Activated naive CD4-positive, alpha-beta T cell treated with anti-CD3 and anti-CD28 coated beads for 36 hours (primary cell): ENCODE results near the gene TTBK2. TPM values are rescaled to one million over a fixed set of nuclear protein-coding genes. Genes with fewer than 3 reads are reported as not detected.

Source experiments
- CTCF ChIA-PET: fragments of 350-600 bp; sonication (Branson Sonifier 250); formaldehyde crosslinking; loops from one replicate; lab custom pipeline; 2021; ENCODE audit warnings: antibody characterized with exemption; lab: Charles Lee
- DNase-seq: peaks from one replicate; pipeline ENCODE4 v3.0.0-alpha.2; 2020
- H3K27ac Mint-ChIP-seq: one replicate; pipeline ENCODE4 v1.8.0; 2021; ENCODE audit warnings: mild to moderate bottlenecking, mixed read lengths
- H3K27me3 Mint-ChIP-seq: one replicate; pipeline ENCODE4 v1.8.0; 2021; ENCODE audit warnings: low read depth, mixed read lengths
- H3K36me3 Mint-ChIP-seq: one replicate; pipeline ENCODE4 v1.8.0; 2021; ENCODE audit warnings: low read depth, mixed read lengths
- H3K4me1 Mint-ChIP-seq: one replicate; pipeline ENCODE4 v1.8.0; 2021; ENCODE audit warnings: low read depth, mixed read lengths
- H3K4me3 Mint-ChIP-seq: one replicate; pipeline ENCODE4 v1.8.0; 2021; ENCODE audit warnings: mild to moderate bottlenecking, moderate library complexity, mixed read lengths
- H3K9me3 Mint-ChIP-seq: one replicate; pipeline ENCODE4 v1.8.0; 2021; ENCODE audit warnings: mixed read lengths
- intact Hi-C: fragments of 100-400 bp; cut with micrococcal nuclease; formaldehyde crosslinking; loops from one replicate; pipeline ENCODE4 v1.15.1; 2023
- total RNA-seq, 2 experiments: library from RNA; stranded (reverse); gene quantifications; one replicate each; pipeline ENCODE4 v1.2.3, GENCODE V29; 2021

The TTBK2 gene
- total RNA-seq, 2 experiments from 2014 or later: 13.5 to 15.7 TPM

DNA sequence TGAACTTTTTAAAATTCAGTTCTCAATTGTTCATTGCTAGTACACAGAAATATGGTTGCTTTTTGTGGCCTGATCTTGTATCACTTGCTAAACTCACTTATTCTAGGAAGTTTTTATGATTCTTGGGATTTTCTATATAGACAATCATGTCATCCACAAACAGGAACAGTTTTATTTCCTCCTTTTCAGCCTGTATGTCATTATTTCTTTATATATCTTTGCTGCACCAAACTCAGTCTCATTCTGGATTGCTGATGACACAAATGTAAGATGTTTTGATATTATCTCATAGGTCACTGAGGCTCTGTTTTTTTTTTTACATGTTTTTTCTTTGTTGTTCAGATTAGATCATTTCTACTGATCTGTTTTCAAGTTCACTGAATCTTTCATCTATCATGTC is 71.7 kb downstream of the TTBK2 start:
- H3K4me1 Mint-ChIP-seq: no peaks in the 10 kb centered on the region
- H3K9me3 Mint-ChIP-seq: no peaks in the 10 kb centered on the region
- no peaks in the 10 kb centered on the region for H3K27me3 Mint-ChIP-seq
- intact Hi-C loops: no loop called here
- CTCF ChIA-PET: no interaction called here
- DNase-seq: no peak
- no peak overlapping the region for H3K27ac Mint-ChIP-seq
- H3K36me3 Mint-ChIP-seq: peaks cover 3% of the 10 kb centered on the region
- H3K4me3 Mint-ChIP-seq: no peak overlapping the region

DNA sequence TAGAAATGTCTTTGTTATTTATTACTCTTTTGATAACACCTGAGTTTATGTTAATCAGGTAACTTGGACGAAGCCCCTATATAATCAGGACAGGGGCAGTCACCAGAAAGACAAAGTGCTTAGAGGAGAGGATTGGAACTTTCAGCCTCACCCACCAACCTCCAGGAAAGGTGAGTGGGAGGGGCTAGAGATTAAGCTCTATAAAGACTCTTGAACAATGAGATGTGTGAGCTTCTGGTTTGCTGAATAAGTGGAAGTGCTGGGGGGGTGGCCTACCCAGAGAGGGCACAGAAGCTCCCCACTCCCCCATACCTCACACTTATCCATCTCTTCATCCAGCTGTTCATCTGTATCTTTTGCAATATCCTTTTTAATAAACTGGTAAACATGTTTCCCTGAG is 73.9 kb downstream of the TTBK2 start:
- H3K36me3 Mint-ChIP-seq: peaks cover 3% of the 10 kb centered on the region
- DNase-seq: no peak
- no peak overlapping the region for H3K4me3 Mint-ChIP-seq
- no peak overlapping the region for H3K27ac Mint-ChIP-seq
- no peaks in the 10 kb centered on the region for H3K9me3 Mint-ChIP-seq
- intact Hi-C loops: no loop called here
- no peaks in the 10 kb centered on the region for H3K4me1 Mint-ChIP-seq
- H3K27me3 Mint-ChIP-seq: no peaks in the 10 kb centered on the region
- CTCF ChIA-PET: no interaction called here

DNA sequence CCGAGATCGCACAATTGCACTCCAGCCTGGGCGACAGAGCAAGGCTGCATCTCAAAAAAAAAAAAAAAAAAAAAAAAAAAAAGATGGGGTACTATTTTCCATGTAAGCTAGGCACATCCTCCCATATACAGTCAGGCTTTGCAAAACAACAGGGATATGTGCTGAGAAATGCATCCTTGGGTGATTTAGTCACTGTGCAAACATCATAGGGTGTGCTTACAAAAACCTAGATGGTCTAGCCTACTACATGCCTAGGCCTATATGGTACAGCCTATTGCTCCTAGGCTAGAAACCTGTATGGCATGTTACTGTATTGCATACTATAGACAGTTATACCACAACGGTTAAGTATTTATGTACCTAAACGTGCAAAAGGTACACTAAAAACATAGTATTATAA is 75.0 kb downstream of the TTBK2 start:
- intact Hi-C loops: no loop called here

DNA sequence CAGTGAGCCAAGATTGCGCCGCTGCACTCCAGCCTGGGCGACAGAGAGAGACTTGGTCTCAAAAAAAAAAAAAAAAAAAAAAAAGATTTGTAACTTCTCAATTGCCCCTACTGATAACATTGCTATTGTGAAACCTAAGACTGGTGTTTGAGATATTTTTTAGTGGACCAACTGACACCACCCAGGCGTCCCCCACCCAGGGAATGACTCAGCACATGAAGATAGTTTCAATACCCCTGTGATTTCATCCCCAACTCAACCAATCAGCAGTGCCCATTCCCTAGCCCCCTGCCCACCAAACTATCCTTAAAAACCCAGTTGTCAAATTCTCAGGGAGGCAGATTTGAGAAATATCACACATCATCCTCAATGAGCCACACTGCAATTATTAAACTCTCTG is 76.9 kb downstream of the TTBK2 start:
- Mint-ChIP-seq H3K4me3 (no peak overlapping the region), H3K4me1 (no peaks in the 10 kb centered on the region), H3K27me3 (no peaks in the 10 kb centered on the region)

More for the DNA sequence above, 75.0 kb downstream of the TTBK2 start:
- H3K9me3 Mint-ChIP-seq: no peaks in the 10 kb centered on the region
- no peaks in the 10 kb centered on the region for H3K27me3 Mint-ChIP-seq
- no peak for DNase-seq
- no peak overlapping the region for H3K27ac Mint-ChIP-seq
- no peak overlapping the region for H3K4me3 Mint-ChIP-seq
- H3K36me3 Mint-ChIP-seq: peaks cover 3% of the 10 kb centered on the region
- CTCF ChIA-PET: no interaction called here
- no peaks in the 10 kb centered on the region for H3K4me1 Mint-ChIP-seq

DNA sequence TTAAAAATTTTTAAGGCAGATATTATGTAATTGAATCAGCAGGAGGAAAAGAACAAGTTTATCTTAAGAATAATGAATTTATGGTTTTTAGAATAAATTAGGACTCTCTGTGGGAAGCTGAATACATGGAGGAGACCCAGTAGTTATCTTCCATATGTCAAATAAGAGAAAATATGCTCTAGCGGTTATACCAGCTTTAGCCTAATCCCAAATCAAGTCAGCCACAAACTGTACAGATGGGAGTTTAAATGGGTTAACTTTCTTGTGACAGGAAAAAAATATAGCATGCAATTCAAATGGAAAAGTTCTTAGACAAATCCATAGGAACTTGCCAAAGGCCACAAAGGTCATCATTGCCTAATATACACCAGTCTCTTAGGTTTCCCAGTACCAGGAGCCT is 84.3 kb downstream of the TTBK2 start:
- no peaks in the 10 kb centered on the region for H3K27me3 Mint-ChIP-seq
- no peaks in the 10 kb centered on the region for H3K9me3 Mint-ChIP-seq

More for the DNA sequence above, 76.9 kb downstream of the TTBK2 start:
- H3K27ac Mint-ChIP-seq: no peak overlapping the region
- H3K9me3 Mint-ChIP-seq: no peaks in the 10 kb centered on the region
- CTCF ChIA-PET: no interaction called here
- DNase-seq: no peak
- intact Hi-C loops: no loop called here
- peaks cover 11% of the 10 kb centered on the region for H3K36me3 Mint-ChIP-seq

DNA sequence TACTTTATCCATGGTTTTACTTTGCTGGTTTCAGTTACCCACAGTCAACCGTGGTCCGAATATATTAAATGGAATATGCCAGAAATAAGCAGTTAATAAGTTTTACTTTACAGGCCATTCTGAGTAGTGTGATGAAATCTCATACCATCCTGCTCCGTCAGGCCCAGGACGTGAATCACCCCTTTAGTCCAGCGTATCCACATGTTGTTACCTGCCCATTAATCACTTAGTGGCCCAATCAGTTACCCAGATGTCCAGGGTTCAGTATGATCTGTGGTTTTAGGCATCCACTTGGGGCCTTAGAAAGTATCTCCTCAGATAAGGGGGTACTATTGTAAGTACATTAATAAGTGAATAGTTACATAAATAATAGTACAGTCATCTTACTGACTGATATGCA is 88.0 kb downstream of the TTBK2 start:
- Mint-ChIP-seq H3K4me1 (no peaks in the 10 kb centered on the region), H3K27me3 (no peaks in the 10 kb centered on the region), H3K27ac (no peak overlapping the region), H3K4me3 (no peak overlapping the region), H3K36me3 (peaks cover 1% of the 10 kb centered on the region), H3K9me3 (no peaks in the 10 kb centered on the region)
- DNase-seq: no peak
- CTCF ChIA-PET: interaction anchor here (0.6 kb wide), 1 partner anchor 666 kb away, joined by 3 read pairs; no protein-coding TSS in a partner anchor
- intact Hi-C loops: no loop called here

More for the DNA sequence above, 84.3 kb downstream of the TTBK2 start:
- Mint-ChIP-seq H3K4me1 (no peaks in the 10 kb centered on the region), H3K36me3 (peaks cover 11% of the 10 kb centered on the region), H3K4me3 (no peak overlapping the region), H3K27ac (no peak overlapping the region)
- intact Hi-C loops: no loop called here
- CTCF ChIA-PET: no interaction called here
- no peak for DNase-seq

DNA sequence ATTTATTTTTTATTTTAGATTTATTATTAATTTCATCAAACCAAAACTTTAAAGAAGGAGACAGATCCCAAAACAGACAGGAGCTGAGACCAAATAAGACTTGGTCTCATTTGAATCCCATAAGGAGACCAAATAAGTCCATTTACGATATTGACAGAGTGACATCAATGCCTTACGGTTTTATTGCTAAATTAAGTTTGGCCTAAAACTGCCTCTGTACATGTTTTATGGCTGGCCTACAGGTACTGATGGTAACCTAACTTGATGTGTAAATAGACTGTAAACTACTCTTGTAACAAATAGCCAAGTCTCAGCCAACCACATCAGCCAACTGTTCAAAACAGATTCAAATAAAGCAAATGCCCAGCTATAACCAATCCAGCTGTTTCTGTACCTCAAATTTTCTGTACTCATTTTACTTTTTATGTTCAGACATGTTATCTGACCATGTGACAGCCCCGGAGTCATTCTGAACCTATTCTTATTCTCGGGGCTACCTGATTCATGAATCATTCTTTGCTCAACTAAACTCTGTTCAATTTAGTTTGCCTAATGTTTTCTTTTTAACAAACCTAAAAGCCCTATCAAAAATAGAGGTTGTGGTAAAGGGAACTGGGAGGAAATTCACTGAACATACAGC is 94.2 kb downstream of the TTBK2 start:
- Mint-ChIP-seq H3K27ac (no peak overlapping the region), H3K9me3 (no peaks in the 10 kb centered on the region), H3K4me3 (no peak overlapping the region), H3K36me3 (peaks cover 9% of the 10 kb centered on the region), H3K27me3 (no peaks in the 10 kb centered on the region), H3K4me1 (no peaks in the 10 kb centered on the region)
- CTCF ChIA-PET: no interaction called here
- DNase-seq: no peak
- intact Hi-C loops: no loop called here

DNA sequence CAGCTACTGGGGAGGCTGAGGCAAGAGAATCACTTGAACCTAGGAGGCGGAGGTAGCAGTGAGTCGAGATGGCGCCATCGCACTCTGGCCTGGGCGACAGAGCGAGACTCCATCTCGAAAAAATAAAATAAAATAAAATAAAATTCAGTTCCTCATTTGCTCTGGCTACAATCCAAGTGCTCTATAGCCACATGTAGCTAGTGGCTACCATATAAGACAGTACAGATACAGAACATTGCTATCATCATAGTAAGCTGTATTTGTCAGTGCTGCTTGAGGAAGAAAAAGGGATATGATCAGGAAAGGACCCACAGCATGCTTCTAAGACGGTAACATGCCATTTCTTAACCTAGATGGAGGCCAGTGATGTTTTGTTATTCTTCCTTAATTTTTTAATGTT is 95.0 kb downstream of the TTBK2 start:
- no peaks in the 10 kb centered on the region for H3K4me1 Mint-ChIP-seq
- no peak overlapping the region for H3K27ac Mint-ChIP-seq
- DNase-seq: no peak
- intact Hi-C loops: no loop called here
- no peaks in the 10 kb centered on the region for H3K27me3 Mint-ChIP-seq
- no peak overlapping the region for H3K4me3 Mint-ChIP-seq
- CTCF ChIA-PET: no interaction called here
- H3K9me3 Mint-ChIP-seq: no peaks in the 10 kb centered on the region
- peaks cover 9% of the 10 kb centered on the region for H3K36me3 Mint-ChIP-seq

DNA sequence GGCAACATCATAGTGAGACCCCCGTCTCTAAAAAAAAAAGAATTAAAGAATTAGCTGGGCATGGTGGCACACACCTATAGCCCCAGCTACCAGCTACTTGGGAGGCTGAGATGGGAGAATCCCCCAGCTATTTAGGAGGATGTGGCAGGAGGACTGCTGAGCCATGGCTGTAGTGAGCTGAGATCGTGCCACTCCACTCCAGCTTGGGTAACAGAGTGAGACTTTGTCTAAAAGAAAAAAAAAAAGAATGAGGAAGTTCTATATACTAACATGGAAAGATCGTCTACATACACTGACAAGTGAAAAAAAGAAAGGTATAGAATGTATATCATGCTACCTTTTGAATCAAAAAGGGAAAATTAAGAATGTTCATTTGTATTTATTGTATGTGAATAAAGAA is 99.8 kb downstream of the TTBK2 start:
- Mint-ChIP-seq H3K4me1 (no peaks in the 10 kb centered on the region), H3K27ac (no peak overlapping the region), H3K27me3 (no peaks in the 10 kb centered on the region), H3K9me3 (no peaks in the 10 kb centered on the region), H3K36me3 (peaks cover 9% of the 10 kb centered on the region), H3K4me3 (no peak overlapping the region)
- CTCF ChIA-PET: no interaction called here
- no peak for DNase-seq
- intact Hi-C loops: no loop called here

DNA sequence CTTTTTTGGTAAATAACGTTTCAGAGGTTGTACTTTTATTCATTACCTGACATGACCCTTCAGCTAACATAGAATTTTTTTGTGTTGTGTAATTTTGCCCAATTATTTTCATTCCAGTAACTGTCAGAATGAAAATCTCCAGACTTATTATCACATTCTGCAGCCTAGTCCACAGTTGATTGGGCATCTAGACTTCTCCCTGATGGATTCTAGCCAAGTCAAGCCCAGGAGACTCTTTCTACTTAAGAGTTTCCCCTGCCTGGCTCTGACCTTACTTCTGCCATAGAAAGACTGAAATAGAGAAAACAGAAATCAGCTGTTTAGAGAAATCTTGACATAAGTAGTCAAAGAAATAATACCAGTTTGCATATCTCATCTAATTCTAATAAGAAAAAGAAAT is 100.8 kb downstream of the TTBK2 start:
- CTCF ChIA-PET: no interaction called here
- Mint-ChIP-seq H3K4me3 (no peak overlapping the region), H3K4me1 (no peaks in the 10 kb centered on the region), H3K27me3 (no peaks in the 10 kb centered on the region), H3K36me3 (peaks cover 8% of the 10 kb centered on the region), H3K9me3 (no peaks in the 10 kb centered on the region), H3K27ac (no peak overlapping the region)
- intact Hi-C loops: no loop called here
- no peak for DNase-seq

DNA sequence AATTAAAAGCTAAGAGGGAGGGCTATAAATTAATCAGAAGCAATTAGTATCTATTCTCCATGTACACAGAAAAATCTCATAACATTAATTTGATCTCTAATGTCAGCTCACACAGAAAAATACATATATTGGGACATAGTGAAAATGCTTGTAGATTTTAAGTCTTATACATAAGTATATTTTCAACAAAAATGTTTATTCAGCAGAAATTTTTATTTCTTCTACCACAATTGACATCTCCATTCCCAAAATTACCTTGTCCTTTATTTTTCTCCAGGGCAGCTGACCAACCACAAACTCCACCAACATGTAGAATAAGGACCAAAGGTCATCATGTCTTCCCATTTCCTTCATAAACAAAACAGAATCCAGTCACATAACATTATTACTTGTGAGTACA is 109.1 kb downstream of the TTBK2 start:
- no peak for DNase-seq
- Mint-ChIP-seq H3K27me3 (no peaks in the 10 kb centered on the region), H3K27ac (no peak overlapping the region), H3K4me1 (no peaks in the 10 kb centered on the region), H3K36me3 (no peaks in the 10 kb centered on the region), H3K4me3 (no peak overlapping the region), H3K9me3 (no peaks in the 10 kb centered on the region)
- intact Hi-C loops: no loop called here
- CTCF ChIA-PET: interaction anchor here (0.9 to 3.0 kb wide), 3 partner anchors 11 to 115 kb away, joined by 4 to 9 read pairs (median 5); no protein-coding TSS in a partner anchor

DNA sequence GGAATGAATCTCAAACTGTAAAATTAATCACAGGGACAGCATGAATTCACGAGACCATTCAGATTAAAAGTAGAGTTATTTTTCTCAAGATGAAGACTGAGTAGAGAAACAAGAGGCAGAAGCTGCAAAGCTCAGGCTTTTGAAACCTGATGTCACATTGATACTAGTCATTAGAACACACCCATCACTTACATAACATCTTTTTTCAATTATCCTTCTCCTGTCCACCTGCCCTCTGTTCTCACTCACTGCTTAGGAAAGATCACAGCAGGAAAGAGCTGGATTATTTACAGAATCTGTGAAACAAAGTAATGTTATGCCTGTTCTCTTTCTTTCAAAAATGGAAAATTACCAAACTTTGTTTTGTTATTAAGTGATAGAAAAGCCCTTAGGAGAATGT is 111.7 kb downstream of the TTBK2 start:
- Mint-ChIP-seq H3K27me3 (no peaks in the 10 kb centered on the region), H3K9me3 (no peaks in the 10 kb centered on the region), H3K36me3 (no peaks in the 10 kb centered on the region), H3K27ac (no peak overlapping the region), H3K4me3 (no peak overlapping the region), H3K4me1 (no peaks in the 10 kb centered on the region)
- DNase-seq: no peak
- CTCF ChIA-PET: no interaction called here
- intact Hi-C loops: no loop called here

DNA sequence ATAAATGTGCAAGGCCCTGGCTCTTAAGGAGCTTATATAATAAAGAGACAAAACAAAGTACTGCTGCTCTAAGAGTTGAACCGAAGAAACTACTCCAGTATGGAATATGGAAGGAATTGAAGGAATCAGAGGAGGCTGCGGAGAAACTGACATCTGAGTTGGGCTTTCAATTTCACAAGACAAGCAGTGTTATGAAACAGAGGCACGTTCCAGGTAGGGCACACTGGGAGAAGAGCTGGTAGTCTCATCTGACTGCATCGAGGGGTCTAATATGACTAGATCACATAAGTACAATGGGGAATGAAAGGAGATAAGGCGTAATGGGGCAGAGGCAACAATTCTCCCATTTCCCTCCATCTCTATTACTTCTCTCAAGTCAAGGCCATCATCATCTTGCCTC is 115.3 kb downstream of the TTBK2 start:
- DNase-seq: no peak
- Mint-ChIP-seq H3K36me3 (peaks cover 6% of the 10 kb centered on the region), H3K4me1 (no peaks in the 10 kb centered on the region), H3K4me3 (no peak overlapping the region), H3K27ac (no peak overlapping the region), H3K9me3 (no peaks in the 10 kb centered on the region), H3K27me3 (no peaks in the 10 kb centered on the region)
- intact Hi-C loops: no loop called here
- CTCF ChIA-PET: interaction anchor here (0.6 to 0.7 kb wide), 2 partner anchors 110 to 336 kb away, joined by 3 to 6 read pairs; no protein-coding TSS in a partner anchor
